ENCODE measurements around the gene C3.
"Not testable (repeated sequence)": the region's sequence is repeated elsewhere in the genome, so short reads cannot be mapped to it uniquely, and the experiment has no call there.

DNA sequence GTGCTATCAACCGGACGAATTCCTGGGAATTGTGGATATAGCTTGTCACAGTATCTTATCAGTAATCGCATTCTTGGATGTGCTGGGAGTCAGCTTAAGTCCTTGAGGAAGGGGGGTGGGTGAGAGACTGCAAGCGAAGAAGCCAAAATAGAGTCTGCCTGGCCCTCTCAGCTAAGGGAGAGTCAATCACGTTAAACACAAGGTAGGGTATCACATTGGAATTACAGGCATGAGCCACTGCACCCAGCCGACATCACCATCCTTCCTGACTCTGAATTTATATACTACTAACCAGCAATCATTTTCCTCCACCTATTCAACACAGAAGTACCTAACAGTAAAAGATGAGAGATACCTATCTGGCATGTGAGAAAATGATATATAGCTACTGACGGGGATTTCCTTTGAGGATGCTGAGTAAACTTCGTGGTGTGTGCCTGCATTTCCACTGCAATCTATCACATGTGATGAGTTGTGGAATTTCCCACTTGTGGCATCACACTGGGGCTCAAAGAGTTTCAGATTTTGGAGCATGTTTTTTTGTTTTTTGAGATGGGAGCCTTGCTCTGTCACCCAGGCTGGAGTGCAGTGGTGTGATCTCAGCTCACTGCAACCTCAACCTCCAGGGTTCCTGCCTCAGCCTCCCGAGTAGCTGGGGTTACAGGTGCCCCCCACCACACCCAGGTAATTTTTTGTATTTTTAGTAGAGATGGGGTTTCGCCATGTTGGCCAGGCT lies 58.8 kb downstream of the C3 start:
- TF ChIP-seq CTCF (IDR thresholded peaks at IDR 0.05 in 8 of 11, conservative IDR thresholded peaks at IDR 0.05 in 3 of 11); POLR2A (IDR thresholded peaks at IDR 0.05); POLR2AphosphoS5 (IDR thresholded peaks at IDR 0.05): not testable (repeated sequence)

All from spleen (tissue), 7 donors.